Trophoblast cell (in vitro differentiated cells and primary cell): ENCODE results near the gene ZBTB11.
A peak's percentile ranks its signal among the peaks of the same experiment; 100 is the strongest.

Experiments
- DNase-seq, 2 donors: peaks; one replicate each; pipeline ENCODE4 v3.0.0-alpha.2; 2016
- H2AFZ ChIP-seq: 2 replicates; pipeline ENCODE4 v1.6.1; 2013; ENCODE audit warnings: low read length, moderate library complexity, mild to moderate bottlenecking; ENCODE audit not compliant: insufficient read depth, poor library complexity
- H2AK5ac ChIP-seq: 2 replicates; pipeline ENCODE4 v1.6.1; 2013; ENCODE audit warnings: mild to moderate bottlenecking, low read length
- H2BK120ac ChIP-seq: 2 replicates; pipeline ENCODE4 v1.6.1; 2013; ENCODE audit warnings: low read length, mild to moderate bottlenecking, moderate library complexity; ENCODE audit not compliant: insufficient read depth, poor library complexity
- H2BK12ac ChIP-seq: 2 replicates; pipeline ENCODE4 v1.6.1; 2013; ENCODE audit warnings: mild to moderate bottlenecking, low read length, moderate library complexity
- H2BK5ac ChIP-seq: 2 replicates; pipeline ENCODE4 v1.6.1; 2013; ENCODE audit warnings: low read length, low read depth, moderate library complexity, mild to moderate bottlenecking; ENCODE audit not compliant: poor library complexity
- H3K14ac ChIP-seq: 2 replicates; pipeline ENCODE4 v1.6.1; 2013; ENCODE audit warnings: mild to moderate bottlenecking, low read length
- H3K18ac ChIP-seq: 2 replicates; pipeline ENCODE4 v1.6.1; 2013; ENCODE audit warnings: mild to moderate bottlenecking, low read length
- H3K23ac ChIP-seq: 2 replicates; pipeline ENCODE4 v1.6.1; 2013; ENCODE audit warnings: low read length
- H3K27ac ChIP-seq: 2 replicates; pipeline ENCODE4 v1.5.1; 2013; ENCODE audit warnings: low read depth, mild to moderate bottlenecking, inconsistent platforms, low read length, moderate library complexity
- H3K27me3 ChIP-seq: 2 replicates; pipeline ENCODE4 v1.6.1; 2013; ENCODE audit warnings: inconsistent platforms, mild to moderate bottlenecking, low read length, moderate library complexity; ENCODE audit not compliant: insufficient read depth
- H3K36me3 ChIP-seq, 2 experiments: 1 replicate in 1 of 2; 2 replicates in 1 of 2; pipeline ENCODE4 v1.6.1; 2013; ENCODE audit warnings: low read length in 2 of 2, mild to moderate bottlenecking in 2 of 2, moderate library complexity in 1 of 2; ENCODE audit not compliant: insufficient read depth in 2 of 2, control insufficient read depth in 1 of 2
- H3K4ac ChIP-seq: 2 replicates; pipeline ENCODE4 v1.6.1; 2013; ENCODE audit warnings: low read depth, mild to moderate bottlenecking, low read length, moderate library complexity
- H3K4me1 ChIP-seq, 2 experiments: 1 replicate in 1 of 2; 2 replicates in 1 of 2; pipeline ENCODE4 v1.6.1; 2013; ENCODE audit warnings: low read length in 2 of 2, mild to moderate bottlenecking in 2 of 2, moderate library complexity in 1 of 2; ENCODE audit not compliant: insufficient read depth in 2 of 2, control insufficient read depth in 1 of 2
- H3K4me2 ChIP-seq: 2 replicates; pipeline ENCODE4 v1.6.1; 2013; ENCODE audit warnings: inconsistent platforms, mild to moderate bottlenecking, low read length, moderate library complexity
- H3K4me3 ChIP-seq: 2 replicates; pipeline ENCODE4 v1.5.1; 2013; ENCODE audit warnings: mild to moderate bottlenecking, low read depth, low read length, inconsistent platforms
- H3K79me1 ChIP-seq: one replicate; pipeline ENCODE4 v1.6.1; 2013; ENCODE audit warnings: low read length
- H3K79me2 ChIP-seq: 2 replicates; pipeline ENCODE4 v1.6.1; 2013; ENCODE audit warnings: low read length, mild to moderate bottlenecking; ENCODE audit not compliant: control insufficient read depth, insufficient read depth, poor library complexity
- H3K9ac ChIP-seq: 2 replicates; pipeline ENCODE4 v1.6.1; 2013; ENCODE audit warnings: mild to moderate bottlenecking, low read length
- H3K9me3 ChIP-seq: 2 replicates; pipeline ENCODE4 v1.6.1; 2013; ENCODE audit warnings: low read depth, mild to moderate bottlenecking, control low read depth, inconsistent platforms, low read length; ENCODE audit not compliant: insufficient read depth
- H4K12ac ChIP-seq: 2 replicates; pipeline ENCODE4 v1.6.1; 2013; ENCODE audit warnings: low read depth, mild to moderate bottlenecking, low read length, moderate library complexity
- H4K8ac ChIP-seq: 2 replicates; pipeline ENCODE4 v1.6.1; 2013; ENCODE audit warnings: low read depth, mild to moderate bottlenecking, low read length, moderate library complexity
- H4K91ac ChIP-seq: one replicate; pipeline ENCODE4 v1.6.1; 2013; ENCODE audit warnings: low read depth, mild to moderate bottlenecking, low read length, moderate library complexity
- WGBS: extraction: QIAGEN DNeasy Blood & Tissue Kit; methylation state at CpG from one replicate; pipeline ENCODE4 v1.1.7; 2013; ENCODE audit warnings: missing lambda C conversion rate; ENCODE audit not compliant: insufficient read length, insufficient coverage; ENCODE audit errors: extremely low coverage; 5-methylcytosine and 5-hydroxymethylcytosine counted together

Gene ZBTB11

GRCh38 chr3:101624857-101625256 is 52.1 kb downstream of the ZBTB11 start:
- Histone ChIP-seq H3K27me3 (no peaks in the 10 kb centered on the region), H2AFZ (no peak overlapping the region), H4K12ac (no peak overlapping the region), H4K91ac (no peak overlapping the region), H3K9me3 (peaks cover 2% of the 10 kb centered on the region), H3K4me3 (peak overlapping the region; percentile 53), H2BK12ac (no peak overlapping the region), H3K27ac (no peak overlapping the region), H3K9ac (no peak overlapping the region), H2AK5ac (no peak overlapping the region), H3K4ac (no peak overlapping the region), H3K18ac (no peak overlapping the region), H3K14ac (no peak overlapping the region), H3K4me2 (no peak overlapping the region), H2BK120ac (no peak overlapping the region), H3K79me1 (no peaks in the 10 kb centered on the region), H3K23ac (no peak overlapping the region), H4K8ac (no peak overlapping the region), H3K4me1 (no peaks in the 10 kb centered on the region), H3K79me2 (no peaks in the 10 kb centered on the region), H3K36me3 (no peaks in the 10 kb centered on the region), H2BK5ac (no peak overlapping the region)
- WGBS: no CpG with 5 or more reads among the region's 2 CpGs
- no peak for DNase-seq

- no peak overlapping the region for H2AFZ ChIP-seq
- no peak overlapping the region for H3K4me2 ChIP-seq
- H3K4me3 ChIP-seq: no peak overlapping the region
- DNase-seq: no peak
- H3K27me3 ChIP-seq: no peaks in the 10 kb centered on the region
- no peak overlapping the region for H2BK120ac ChIP-seq
- no peak overlapping the region for H3K4ac ChIP-seq
- H4K8ac ChIP-seq: no peak overlapping the region
- no peak overlapping the region for H3K14ac ChIP-seq
- no peak overlapping the region for H4K91ac ChIP-seq
- H3K27ac ChIP-seq: no peak overlapping the region
- H2AK5ac ChIP-seq: no peak overlapping the region
- no peaks in the 10 kb centered on the region for H3K79me2 ChIP-seq
- H3K4me1 ChIP-seq: no peaks in the 10 kb centered on the region
- H3K18ac ChIP-seq: no peak overlapping the region
- no peak overlapping the region for H3K9ac ChIP-seq
- peaks cover 2% of the 10 kb centered on the region for H3K9me3 ChIP-seq
- no peak overlapping the region for H2BK5ac ChIP-seq
- H3K79me1 ChIP-seq: no peaks in the 10 kb centered on the region
- H4K12ac ChIP-seq: no peak overlapping the region
- H3K23ac ChIP-seq: no peak overlapping the region
- H3K36me3 ChIP-seq: no peaks in the 10 kb centered on the region
- no CpG with 5 or more reads among the region's 1 CpG for WGBS
- no peak overlapping the region for H2BK12ac ChIP-seq
Observed at GRCh38 chr3:101623656-101624055, 53.3 kb downstream of the ZBTB11 start.

GRCh38 chr3:101619734-101620133 is 57.2 kb downstream of the ZBTB11 start:
- H3K9ac ChIP-seq: no peak overlapping the region
- H4K91ac ChIP-seq: no peak overlapping the region
- no peaks in the 10 kb centered on the region for H3K4me1 ChIP-seq
- H3K79me2 ChIP-seq: no peaks in the 10 kb centered on the region
- DNase-seq: no peak
- H3K27ac ChIP-seq: no peak overlapping the region
- no peak overlapping the region for H2BK5ac ChIP-seq
- H2BK12ac ChIP-seq: no peak overlapping the region
- no peaks in the 10 kb centered on the region for H3K36me3 ChIP-seq
- no peak overlapping the region for H3K18ac ChIP-seq
- H3K4ac ChIP-seq: no peak overlapping the region
- H2AFZ ChIP-seq: no peak overlapping the region
- WGBS: no CpG with 5 or more reads among the region's 3 CpGs
- peaks cover under 1% of the 10 kb centered on the region for H3K9me3 ChIP-seq
- no peak overlapping the region for H2AK5ac ChIP-seq
- H3K4me3 ChIP-seq: no peak overlapping the region
- H4K8ac ChIP-seq: no peak overlapping the region
- no peaks in the 10 kb centered on the region for H3K79me1 ChIP-seq
- H4K12ac ChIP-seq: no peak overlapping the region
- H3K27me3 ChIP-seq: no peaks in the 10 kb centered on the region
- H3K4me2 ChIP-seq: no peak overlapping the region
- H3K23ac ChIP-seq: no peak overlapping the region
- no peak overlapping the region for H3K14ac ChIP-seq
- H2BK120ac ChIP-seq: no peak overlapping the region

- Histone ChIP-seq H2BK120ac (no peak overlapping the region), H3K4me3 (no peak overlapping the region), H3K79me2 (no peaks in the 10 kb centered on the region), H3K4ac (no peak overlapping the region), H4K8ac (no peak overlapping the region), H3K18ac (no peak overlapping the region), H3K14ac (no peak overlapping the region), H4K91ac (no peak overlapping the region), H3K9ac (no peak overlapping the region), H3K79me1 (no peaks in the 10 kb centered on the region), H3K4me2 (no peak overlapping the region), H3K36me3 (no peaks in the 10 kb centered on the region), H2BK5ac (no peak overlapping the region), H2BK12ac (no peak overlapping the region), H3K23ac (no peak overlapping the region), H3K27ac (no peak overlapping the region), H2AK5ac (no peak overlapping the region), H3K9me3 (no peaks in the 10 kb centered on the region), H2AFZ (no peak overlapping the region), H3K27me3 (no peaks in the 10 kb centered on the region), H4K12ac (no peak overlapping the region), H3K4me1 (no peaks in the 10 kb centered on the region)
- WGBS: no CpG with 5 or more reads among the region's 1 CpG
- DNase-seq: no peak
Observed at GRCh38 chr3:101618726-101619125, 58.2 kb downstream of the ZBTB11 start.
